Chondrocyte (in vitro differentiated cells): ENCODE data around the gene USP6NL. TPM values are rescaled to one million over a fixed set of nuclear protein-coding genes. Genes with fewer than 3 reads are reported as not detected.
A peak's percentile ranks its signal among the peaks of the same experiment; 100 is the strongest.

Source experiments
- DNase-seq: peaks from one replicate; pipeline ENCODE4 v3.0.0; 2021; ENCODE audit warnings: mixed read lengths, low spot score
- H3K27ac Mint-ChIP-seq: one replicate; pipeline ENCODE4 v1.8.0; 2021; ENCODE audit warnings: mild to moderate bottlenecking, moderate library complexity, mixed read lengths; ENCODE audit not compliant: unreplicated experiment
- H3K27me3 Mint-ChIP-seq: 2 replicates; pipeline ENCODE4 v1.8.0; 2021; ENCODE audit warnings: low read depth, mixed read lengths
- H3K36me3 Mint-ChIP-seq: 2 replicates; pipeline ENCODE4 v1.8.0; 2021; ENCODE audit warnings: low read depth, mixed read lengths
- H3K4me1 Mint-ChIP-seq: 2 replicates; pipeline ENCODE4 v1.8.0; 2021; ENCODE audit warnings: low read depth, mild to moderate bottlenecking, mixed read lengths
- H3K4me3 Mint-ChIP-seq: one replicate; pipeline ENCODE4 v1.8.0; 2021; ENCODE audit warnings: mild to moderate bottlenecking, moderate library complexity, mixed read lengths; ENCODE audit not compliant: unreplicated experiment
- H3K9me3 Mint-ChIP-seq: 2 replicates; pipeline ENCODE4 v1.8.0; 2021; ENCODE audit warnings: low read depth, mixed read lengths
- CTCF ChIP-seq: fragments of 200-600 bp; sonication (generic); IDR thresholded peaks from 2 replicates; pipeline ENCODE4 v1.5.0; 2021; ENCODE audit warnings: antibody characterized with exemption, mild to moderate bottlenecking, moderate library complexity
- total RNA-seq: library from RNA; stranded (reverse); gene quantifications from 3 replicates; pipeline ENCODE4 v1.2.1, GENCODE V29; 2021

USP6NL gene
- total RNA-seq, 1 donor from 2014 or later: 12.3 TPM

GRCh38 chr10:11539191-11539868 lies 72.1 kb downstream of the USP6NL start:
- Mint-ChIP-seq H3K27me3 (no peaks in the 10 kb centered on the region), H3K9me3 (no peaks in the 10 kb centered on the region), H3K4me3 (no peak overlapping the region), H3K36me3 (no peaks in the 10 kb centered on the region), H3K4me1 (peaks cover 9% of the 10 kb centered on the region), H3K27ac (peak overlapping the region; percentile 57)
- no peak for TF ChIP-seq CTCF
- no peak for DNase-seq

DNA sequence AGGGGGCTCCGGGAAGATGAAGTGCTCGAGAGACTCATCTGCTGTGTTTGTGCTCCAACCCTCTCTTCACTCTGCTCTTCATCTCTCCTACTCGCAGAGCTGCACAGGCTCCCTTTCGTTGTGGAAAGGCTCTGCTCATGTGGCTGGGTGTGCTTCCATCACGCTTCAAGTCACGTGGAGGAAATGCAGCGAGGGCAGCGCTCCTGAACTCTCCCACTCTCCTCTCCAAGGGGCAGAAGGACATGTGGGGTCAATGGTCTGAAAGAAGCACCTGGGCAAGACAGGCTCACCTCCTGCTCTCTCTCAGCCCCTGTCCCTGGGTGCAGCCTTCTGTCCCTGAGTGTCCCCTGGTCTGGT lies 72.6 kb downstream of the USP6NL start:
- TF ChIP-seq CTCF: no peak
- Mint-ChIP-seq H3K9me3 (no peaks in the 10 kb centered on the region), H3K27ac (peak overlapping the region; percentile 57), H3K4me3 (no peak overlapping the region), H3K4me1 (peaks cover 12% of the 10 kb centered on the region), H3K27me3 (no peaks in the 10 kb centered on the region), H3K36me3 (no peaks in the 10 kb centered on the region)
- no peak for DNase-seq

DNA sequence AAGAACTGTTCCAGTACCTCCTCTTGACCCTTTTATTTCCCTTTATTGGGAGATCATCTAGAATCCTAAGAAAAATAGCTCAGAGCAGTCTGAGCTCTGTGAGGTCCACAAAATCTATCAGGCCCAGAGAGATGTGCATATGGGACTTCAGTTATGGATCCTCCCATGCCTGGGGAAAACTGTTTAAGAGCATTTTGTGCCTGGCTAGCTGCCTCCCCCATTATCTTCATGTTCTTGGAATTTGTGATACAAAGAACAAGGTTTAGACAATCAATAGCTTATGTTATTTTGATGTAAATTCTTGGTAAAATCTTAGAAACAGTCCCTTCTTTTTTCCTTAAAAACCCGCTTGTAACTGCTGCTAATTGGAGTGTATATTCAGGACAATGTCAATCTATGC lies 75.2 kb downstream of the USP6NL start:
- no peak for DNase-seq
- Mint-ChIP-seq H3K4me3 (no peak overlapping the region), H3K36me3 (no peaks in the 10 kb centered on the region), H3K27me3 (no peaks in the 10 kb centered on the region), H3K27ac (no peak overlapping the region), H3K9me3 (no peaks in the 10 kb centered on the region), H3K4me1 (peaks cover 32% of the 10 kb centered on the region)
- no peak for TF ChIP-seq CTCF

- peaks cover 32% of the 10 kb centered on the region for H3K4me1 Mint-ChIP-seq
- no peak overlapping the region for H3K27ac Mint-ChIP-seq
- H3K36me3 Mint-ChIP-seq: no peaks in the 10 kb centered on the region
- H3K27me3 Mint-ChIP-seq: no peaks in the 10 kb centered on the region
- TF ChIP-seq CTCF: no peak
- DNase-seq: no peak
- no peaks in the 10 kb centered on the region for H3K9me3 Mint-ChIP-seq
- H3K4me3 Mint-ChIP-seq: no peak overlapping the region
Observed at GRCh38 chr10:11535346-11535959, 76.0 kb downstream of the USP6NL start.

- Mint-ChIP-seq H3K9me3 (no peaks in the 10 kb centered on the region), H3K27me3 (no peaks in the 10 kb centered on the region), H3K36me3 (no peaks in the 10 kb centered on the region), H3K4me3 (no peak overlapping the region), H3K4me1 (peaks cover 22% of the 10 kb centered on the region), H3K27ac (no peak overlapping the region)
- peak; percentile 48 for TF ChIP-seq CTCF
- DNase-seq: no peak
Observed at GRCh38 chr10:11533328-11533781, 78.1 kb downstream of the USP6NL start.
